HepG2 (cell line): ENCODE data around the gene TOPBP1. TPM values are rescaled to one million over a fixed set of nuclear protein-coding genes. Genes with fewer than 3 reads are reported as not detected.

Experiments
- ARNT2 ChIP-seq: sonication (generic); formaldehyde crosslinking; IDR thresholded peaks from 2 replicates; pipeline ENCODE4 v1.8.0; 2022; ENCODE audit warnings: mild to moderate bottlenecking, low read depth, missing genetic modification reagents, moderate library complexity
- CHD4 ChIP-seq: fragments of 200-600 bp; sonication (generic); IDR thresholded peaks from 2 replicates; pipeline ENCODE4 v1.7.0; 2017; ENCODE audit warnings: mild to moderate bottlenecking, low read length, borderline replicate concordance
- EEA1 ChIP-seq: sonication (generic); formaldehyde crosslinking; IDR thresholded peaks from 2 replicates; pipeline ENCODE4 v1.5.1; 2020; ENCODE audit warnings: mild to moderate bottlenecking, missing genetic modification reagents, borderline replicate concordance
- ERF ChIP-seq: IDR thresholded peaks from 2 replicates; pipeline ENCODE4 v1.6.1; 2018; ENCODE audit warnings: missing biosample characterization, missing genetic modification reagents
- FOSL2 ChIP-seq: sonication (generic); formaldehyde crosslinking; IDR thresholded peaks from 2 replicates; pipeline ENCODE4 v1.4.0; 2020; ENCODE audit warnings: missing genetic modification reagents
- HDAC1 ChIP-seq: sonication (generic); formaldehyde crosslinking; IDR thresholded peaks from 2 replicates; pipeline ENCODE4 v1.5.1; 2020; ENCODE audit warnings: mild to moderate bottlenecking, missing genetic modification reagents
- HDAC6 ChIP-seq: fragments of 200-600 bp; sonication (generic); IDR thresholded peaks from 2 replicates; pipeline ENCODE4 v1.7.0; 2017; ENCODE audit warnings: mild to moderate bottlenecking, antibody characterized with exemption, low read length, low read depth
- IKZF1 ChIP-seq: fragments of 450-650 bp; IDR thresholded peaks from 2 replicates; pipeline ENCODE4 v1.7.1; 2016
- IKZF4 ChIP-seq: sonication (generic); formaldehyde crosslinking; IDR thresholded peaks from 2 replicates; pipeline ENCODE4 v1.5.1; 2020; ENCODE audit warnings: borderline replicate concordance, mild to moderate bottlenecking, low read depth, missing genetic modification reagents; ENCODE audit errors: not compliant biosample characterization
- MAZ ChIP-seq, 2 experiments: sonication (generic) in 1 of 2; formaldehyde crosslinking in 1 of 2; IDR thresholded peaks; 2 replicates each; pipeline versions ENCODE4 v1.5.0 to v1.6.1; 2012 to 2020; ENCODE audit warnings: low read depth in 2 of 2, mild to moderate bottlenecking in 2 of 2, borderline replicate concordance in 1 of 2, improper control_type of control experiment in 1 of 2, low read length in 1 of 2, missing genetic modification reagents in 1 of 2, moderate library complexity in 1 of 2
- RXRB ChIP-seq: IDR thresholded peaks from 2 replicates; pipeline ENCODE4 v1.6.1; 2016; ENCODE audit warnings: borderline replicate concordance, missing genetic modification reagents, missing compliant biosample characterization
- TAF1 ChIP-seq: sonication (generic); formaldehyde crosslinking; IDR thresholded peaks from 2 replicates; pipeline ENCODE4 v1.4.0; 2020; ENCODE audit warnings: missing genetic modification reagents
- TEAD2 ChIP-seq: sonication (generic); formaldehyde crosslinking; IDR thresholded peaks from 2 replicates; pipeline ENCODE4 v1.9.0; 2021; ENCODE audit warnings: missing genetic modification reagents
- ZBTB25 ChIP-seq: IDR thresholded peaks from 2 replicates; pipeline ENCODE4 v1.6.1; 2018; ENCODE audit warnings: missing genetic modification reagents
- ZBTB38 ChIP-seq: sonication (generic); formaldehyde crosslinking; IDR thresholded peaks from 2 replicates; pipeline ENCODE4 v1.5.1; 2020; ENCODE audit warnings: mild to moderate bottlenecking, missing genetic modification reagents
- ZNF20 ChIP-seq: sonication (generic); formaldehyde crosslinking; IDR thresholded peaks from 2 replicates; pipeline ENCODE4 v1.4.0; 2020; ENCODE audit warnings: mild to moderate bottlenecking, moderate library complexity, missing genetic modification reagents
- ZNF276 ChIP-seq: sonication (generic); formaldehyde crosslinking; IDR thresholded peaks from 2 replicates; pipeline ENCODE4 v1.4.0; 2020; ENCODE audit warnings: mild to moderate bottlenecking, low read depth, missing genetic modification reagents
- ZNF337 ChIP-seq: sonication (generic); formaldehyde crosslinking; IDR thresholded peaks from 2 replicates; pipeline ENCODE4 v1.5.1; 2020; ENCODE audit warnings: missing genetic modification reagents, low read depth, mild to moderate bottlenecking, borderline replicate concordance
- ZNF777 ChIP-seq: sonication (generic); formaldehyde crosslinking; IDR thresholded peaks from 2 replicates; pipeline ENCODE4 v1.4.0; 2020; ENCODE audit warnings: missing genetic modification reagents
- ZSCAN21 ChIP-seq: sonication (generic); formaldehyde crosslinking; IDR thresholded peaks from 2 replicates; pipeline ENCODE4 v1.8.0; 2022; ENCODE audit warnings: mild to moderate bottlenecking, missing genetic modification reagents, moderate library complexity, borderline replicate concordance
- polyA plus RNA-seq, 8 experiments: library from polyadenylated mRNA; depleted of rRNA in 3 of 8; stranded (reverse) in 7 of 8; unstranded in 1 of 8; fragments of >200 nt; fragmentation: Illumina TruSeq in 4 of 8; extraction: Trizol in 4 of 8; gene quantifications; 2 replicates each; pipeline versions ENCODE4 v1.2.1 to v1.2.3, GENCODE V29; 2011 to 2016; ENCODE audit warnings: low read depth in 4 of 8, missing spikeins in 1 of 8, mixed read lengths in 1 of 8; ENCODE audit not compliant: insufficient read depth in 1 of 8
- total RNA-seq, 5 experiments: library from RNA; depleted of rRNA; stranded (reverse); fragments of >200 nt; fragmentation: Illumina TruSeq; extraction: Trizol; gene quantifications; 2 replicates each; pipeline ENCODE4 v1.2.3, GENCODE V29; 2016; ENCODE audit warnings: low read depth in 1 of 5
- TF ChIP-seq, protein P1 (sequence below): IDR thresholded peaks from 2 replicates; pipeline ENCODE4 v1.6.1; 2016; ENCODE audit warnings: control low read depth
- TF ChIP-seq, protein P2 (sequence below): sonication (generic); formaldehyde crosslinking; IDR thresholded peaks from 2 replicates; pipeline ENCODE4 v1.4.0; 2020; ENCODE audit warnings: missing genetic modification reagents
- TF ChIP-seq, protein P3 (sequence below): sonication (generic); formaldehyde crosslinking; IDR thresholded peaks from 2 replicates; pipeline ENCODE4 v1.5.0; 2020; ENCODE audit warnings: missing genetic modification reagents
- TF ChIP-seq, protein P4 (sequence below): sonication (generic); formaldehyde crosslinking; IDR thresholded peaks from 2 replicates; pipeline ENCODE4 v1.8.1; 2023; ENCODE audit warnings: mild to moderate bottlenecking, moderate library complexity, missing genetic modification reagents

The TOPBP1 gene
- total and polyA plus RNA-seq, 2 of the 13 experiments (the other 11 are each of a cell fraction or from before 2014, with no cell fraction given): 24.3 to 42.9 TPM

- TF ChIP-seq, protein P1, sequence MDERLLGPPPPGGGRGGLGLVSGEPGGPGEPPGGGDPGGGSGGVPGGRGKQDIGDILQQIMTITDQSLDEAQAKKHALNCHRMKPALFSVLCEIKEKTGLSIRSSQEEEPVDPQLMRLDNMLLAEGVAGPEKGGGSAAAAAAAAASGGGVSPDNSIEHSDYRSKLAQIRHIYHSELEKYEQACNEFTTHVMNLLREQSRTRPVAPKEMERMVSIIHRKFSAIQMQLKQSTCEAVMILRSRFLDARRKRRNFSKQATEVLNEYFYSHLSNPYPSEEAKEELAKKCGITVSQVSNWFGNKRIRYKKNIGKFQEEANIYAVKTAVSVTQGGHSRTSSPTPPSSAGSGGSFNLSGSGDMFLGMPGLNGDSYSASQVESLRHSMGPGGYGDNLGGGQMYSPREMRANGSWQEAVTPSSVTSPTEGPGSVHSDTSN (CRISPR knock-in tag): no peak
- TF ChIP-seq, protein P2, sequence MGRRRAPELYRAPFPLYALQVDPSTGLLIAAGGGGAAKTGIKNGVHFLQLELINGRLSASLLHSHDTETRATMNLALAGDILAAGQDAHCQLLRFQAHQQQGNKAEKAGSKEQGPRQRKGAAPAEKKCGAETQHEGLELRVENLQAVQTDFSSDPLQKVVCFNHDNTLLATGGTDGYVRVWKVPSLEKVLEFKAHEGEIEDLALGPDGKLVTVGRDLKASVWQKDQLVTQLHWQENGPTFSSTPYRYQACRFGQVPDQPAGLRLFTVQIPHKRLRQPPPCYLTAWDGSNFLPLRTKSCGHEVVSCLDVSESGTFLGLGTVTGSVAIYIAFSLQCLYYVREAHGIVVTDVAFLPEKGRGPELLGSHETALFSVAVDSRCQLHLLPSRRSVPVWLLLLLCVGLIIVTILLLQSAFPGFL (CRISPR knock-in tag): no peak
- no peak for TF ChIP-seq MAZ (IDR thresholded peaks at IDR 0.05; ENCODE audit: borderline replicate concordance, low read depth, low read length)
- TF ChIP-seq MAZ (CRISPR knock-in tag; IDR thresholded peaks at IDR 0.05; ENCODE audit: low read depth): peak; percentile 51; the same call in 1 of the 2 replicates
- no peak for TF ChIP-seq IKZF4 (CRISPR knock-in tag)
- TF ChIP-seq ERF (CRISPR knock-in tag): peak; percentile 56
- TF ChIP-seq HDAC1: peak; percentile 94
- no peak for TF ChIP-seq ZNF777 (CRISPR knock-in tag)
- no peak for TF ChIP-seq HDAC6
- no peak for TF ChIP-seq ZBTB38 (CRISPR knock-in tag)
- TF ChIP-seq FOSL2 (CRISPR knock-in tag): peak; percentile 81
- no peak for TF ChIP-seq IKZF1
- TF ChIP-seq, protein P3, sequence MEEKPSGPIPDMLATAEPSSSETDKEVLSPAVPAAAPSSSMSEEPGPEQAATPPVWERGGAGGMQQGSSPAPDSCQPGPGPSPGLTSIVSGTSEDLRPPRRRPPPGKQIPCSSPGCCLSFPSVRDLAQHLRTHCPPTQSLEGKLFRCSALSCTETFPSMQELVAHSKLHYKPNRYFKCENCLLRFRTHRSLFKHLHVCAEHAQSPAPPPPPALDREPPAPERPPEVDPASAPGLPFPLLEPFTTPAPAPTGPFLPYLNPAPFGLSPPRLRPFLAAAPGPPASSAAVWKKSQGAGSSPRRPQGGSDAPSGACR: peak; percentile 73; the same call in 1 of the 2 replicates
- TF ChIP-seq ZSCAN21 (CRISPR knock-in tag): peak; percentile 60; the same call in 1 of the 2 replicates
- TF ChIP-seq ZBTB25: peak; percentile 70; the same call in 1 of the 2 replicates
- TF ChIP-seq ZNF276 (CRISPR knock-in tag): no peak
- peak; percentile 74; the same call in 1 of the 2 replicates for TF ChIP-seq CHD4
- no peak for TF ChIP-seq EEA1
- peak; percentile 96 for TF ChIP-seq RXRB (CRISPR knock-in tag)
- TF ChIP-seq TEAD2: no peak
- no peak for TF ChIP-seq ARNT2 (CRISPR knock-in tag)
- TF ChIP-seq ZNF337 (CRISPR knock-in tag): no peak
- TF ChIP-seq, protein P4, sequence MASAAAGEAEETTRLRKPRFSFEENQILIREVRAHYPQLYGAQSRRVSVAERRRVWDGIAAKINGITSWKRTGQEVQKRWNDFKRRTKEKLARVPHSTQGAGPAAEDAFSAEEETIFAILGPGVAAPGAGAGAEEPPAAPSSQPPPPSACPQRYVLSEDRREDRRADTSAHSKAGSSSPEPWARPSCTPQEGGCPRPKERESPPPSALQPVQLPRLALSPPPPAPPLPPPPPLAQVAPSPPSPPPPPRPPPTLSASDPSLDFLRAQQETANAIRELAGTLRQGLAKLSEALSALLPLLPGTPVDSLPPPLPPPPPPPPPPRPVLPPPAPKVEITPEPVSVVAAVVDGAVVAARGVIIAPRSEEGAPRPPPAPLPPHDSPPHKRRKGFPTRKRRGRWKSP (CRISPR knock-in tag): peak; percentile 62; the same call in 1 of the 2 replicates
- no peak for TF ChIP-seq TAF1 (CRISPR knock-in tag)
- no peak for TF ChIP-seq ZNF20
Observed at GRCh38 chr3:133670525-133670995, 8.8 kb upstream of the TOPBP1 start (continued).
